ENCODE results near the gene PVR.
A peak's percentile ranks its signal among the peaks of the same experiment; 100 is the strongest.

Gene PVR

GRCh38 chr19:44677019-44677811 lies 33.5 kb downstream of the PVR start:
- Histone ChIP-seq H3K4me3 (ENCODE audit: low read depth, low read length) (no peak overlapping the region), H3K4me1 (ENCODE audit: control insufficient read depth, insufficient read depth, low read length) (0 out of 2 replicates have a peak, but pooled peaks cover 2% of the 10 kb centered on the region), H3K27ac (ENCODE audit: extremely low read depth, low read depth, low read length) (no peak overlapping the region), H3K36me3 (ENCODE audit: control insufficient read depth in 2 of 2, insufficient read depth in 1 of 2, low read length in 2 of 2) (peaks cover 0 to 7% of the 10 kb centered on the region in 2 experiments; a peak in 1 of 3 replicates), H3K9me3 (ENCODE audit: control insufficient read depth, insufficient read depth, low read depth, low read length) (no peaks in the 10 kb centered on the region)
- CTCF ChIA-PET: interaction anchor here (0.5 to 4.2 kb wide), 7 partner anchors 12 to 513 kb away, joined by 3 to 19 read pairs (median 4); no protein-coding TSS in a partner anchor
- POLR2A ChIA-PET: interaction anchor here (0.6 to 1.0 kb wide), 3 partner anchors 32 to 234 kb away, joined by 3 to 4 read pairs (median 3); no protein-coding TSS in a partner anchor
- peak; percentile 61 for TF ChIP-seq ZBTB48 (tag by site-specific recombination; IDR thresholded peaks at IDR 0.05)
- no peak for TF ChIP-seq ZNF302 (tag by site-specific recombination; IDR thresholded peaks at IDR 0.05; ENCODE audit: low read depth)
- TF ChIP-seq ZFP37 (tag by site-specific recombination; IDR thresholded peaks at IDR 0.05): peak; percentile 51; the same call in 1 of the 2 replicates
- peak; percentile 95 for TF ChIP-seq ZNF596 (tag by site-specific recombination; IDR thresholded peaks at IDR 0.05)
- TF ChIP-seq SP3 (tag by site-specific recombination; IDR thresholded peaks at IDR 0.05): no peak; the same call in 1 of the 2 replicates
- no peak for TF ChIP-seq SCRT1 (tag by site-specific recombination; IDR thresholded peaks at IDR 0.05; ENCODE audit: borderline replicate concordance)
- TF ChIP-seq PATZ1 (tag by site-specific recombination; IDR thresholded peaks at IDR 0.05): no peak
- peak; percentile 36; the same call in 1 of the 2 replicates for TF ChIP-seq KLF16 (tag by site-specific recombination; IDR thresholded peaks at IDR 0.05)
- peak; percentile 41; the same call in 1 of the 2 replicates for TF ChIP-seq ZNF629 (tag by site-specific recombination; IDR thresholded peaks at IDR 0.05)
- TF ChIP-seq ZNF623 (tag by site-specific recombination; IDR thresholded peaks at IDR 0.05): 0 out of 2 replicates have a peak, but pooled peaks have one; percentile 24
- TF ChIP-seq ATF2 (tag by site-specific recombination; IDR thresholded peaks at IDR 0.05; ENCODE audit: low read depth): peak; percentile 14; the same call in 1 of the 2 replicates
- peak; percentile 59 for TF ChIP-seq MZF1 (tag by site-specific recombination; IDR thresholded peaks at IDR 0.05; ENCODE audit: borderline replicate concordance)
- TF ChIP-seq ZNF114 (tag by site-specific recombination; IDR thresholded peaks at IDR 0.05): no peak
- TF ChIP-seq ZFP69B (tag by site-specific recombination; IDR thresholded peaks at IDR 0.05): peak; percentile 23; the same call in 1 of the 2 replicates
- no peak for TF ChIP-seq ZNF223 (tag by site-specific recombination; IDR thresholded peaks at IDR 0.05)
- 0 out of 2 replicates have a peak, but pooled peaks have one; percentile 30 for TF ChIP-seq BCL11B (tag by site-specific recombination; IDR thresholded peaks at IDR 0.05; ENCODE audit: low read depth)
- peak; percentile 71 for TF ChIP-seq ZBTB17 (tag by site-specific recombination; IDR thresholded peaks at IDR 0.05)
- TF ChIP-seq PRDM1 (tag by site-specific recombination; IDR thresholded peaks at IDR 0.05): peak; percentile 98
- 0 out of 2 replicates have a peak, but pooled peaks have one; percentile 22 for TF ChIP-seq ZNF398 (tag by site-specific recombination; IDR thresholded peaks at IDR 0.05)
- TF ChIP-seq PRDM10 (tag by site-specific recombination; IDR thresholded peaks at IDR 0.05): peak; percentile 96
- TF ChIP-seq ZNF292 (tag by site-specific recombination; IDR thresholded peaks at IDR 0.05; ENCODE audit: borderline replicate concordance, low read depth): no peak
- TF ChIP-seq ZEB2 (tag by site-specific recombination; IDR thresholded peaks at IDR 0.05): 0 out of 2 replicates have a peak, but pooled peaks have one; percentile 55
- peak; percentile 52 for TF ChIP-seq GLIS1 (tag by site-specific recombination; IDR thresholded peaks at IDR 0.05)
- peak; percentile 46; the same call in 1 of the 2 replicates for TF ChIP-seq SP7 (tag by site-specific recombination; IDR thresholded peaks at IDR 0.05)
- TF ChIP-seq ZNF24 (tag by site-specific recombination; IDR thresholded peaks at IDR 0.05): peak; percentile 31; the same call in 1 of the 2 replicates
- TF ChIP-seq ZNF239 (tag by site-specific recombination; IDR thresholded peaks at IDR 0.05): 0 out of 2 replicates have a peak, but pooled peaks have one; percentile 4
- TF ChIP-seq KLF8 (tag by site-specific recombination; IDR thresholded peaks at IDR 0.05): peak; percentile 87

Measured in HEK293 (cell line).